ENCODE measurements around the gene RGS3. TPM values are rescaled to one million over a fixed set of nuclear protein-coding genes. Genes with fewer than 3 reads are reported as not detected.

RGS3 gene
- total RNA-seq, 4 donors from 2014 or later, result 43.0 to 66.2 (median 55.6) TPM

Other genes starting within 250 kb of the RGS3 start
- gene FKBP15, start 242.4 kb upstream of the RGS3 start, total RNA-seq, result 10 to 100 TPM; 25.0 to 30.6 (median 29.1) TPM
- gene SLC31A1, start 242.2 kb upstream of the RGS3 start, total RNA-seq, result 10 to 100 TPM; 12.0 to 21.6 (median 19.5) TPM
- gene CDC26, start 188.2 kb upstream of the RGS3 start, total RNA-seq, result 10 to 100 TPM; 23.0 to 73.5 (median 38.3) TPM
- gene PRPF4, start 188.1 kb upstream of the RGS3 start, total RNA-seq, result 10 to 100 TPM; 17.7 to 25.8 (median 21.7) TPM
- not detected for gene RNF183, start 160.4 kb upstream of the RGS3 start, total RNA-seq
- gene WDR31, start 123.5 kb upstream of the RGS3 start, total RNA-seq, result 1 to 10 TPM; 3.8 to 7.3 (median 6.5) TPM
- 10 to 100 TPM; 53.2 to 79.7 (median 67.1) TPM for gene BSPRY, start 114.2 kb upstream of the RGS3 start, total RNA-seq
- gene HDHD3, start 86.7 kb upstream of the RGS3 start, total RNA-seq, result 10 to 100 TPM; 37.1 to 67.7 (median 53.0) TPM
- gene ALAD, start 62.4 kb upstream of the RGS3 start, total RNA-seq, result 10 to 100 TPM; 23.5 to 50.0 (median 31.8) TPM
- gene POLE3, start 53.1 kb upstream of the RGS3 start, total RNA-seq, result 10 to 100 TPM; 29.2 to 54.9 (median 33.5) TPM
- gene C9orf43, start 53.0 kb upstream of the RGS3 start, total RNA-seq, result 1 to 10 TPM in 2 of 4 donors, under 1 TPM in 2; 0.39 to 2.5 (median 0.84) TPM

Data from thyroid gland (tissue), 4 donors.